Measurements from ENCODE around the gene ARMC3. TPM values are rescaled to one million over a fixed set of nuclear protein-coding genes. Genes with fewer than 3 reads are reported as not detected.

Gene ARMC3
- total and polyA plus RNA-seq, 2 experiments from 2014 or later: 0.24 TPM; not detected in 1

DNA sequence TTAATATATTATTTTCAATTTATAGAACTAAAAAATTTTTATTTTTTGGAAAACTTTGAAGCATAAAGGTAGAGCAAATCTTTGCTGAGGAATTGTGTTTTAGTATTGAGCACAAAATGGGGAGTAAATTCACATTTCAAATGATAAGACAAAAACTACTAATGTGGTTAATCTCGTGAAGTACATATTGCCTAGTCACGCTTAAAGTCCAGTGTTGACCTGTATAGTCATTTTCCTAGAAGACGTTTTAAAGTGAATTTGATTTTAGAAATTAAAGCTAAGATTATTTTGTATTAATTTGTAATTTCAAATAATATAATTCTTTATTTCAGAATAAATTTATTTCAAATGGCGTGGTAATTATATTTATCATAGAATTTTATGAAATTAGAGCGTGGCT, 110.3 kb downstream of the ARMC3 start:
- Mint-ChIP-seq H3K27ac (no peak overlapping the region), H3K36me3 (ENCODE audit: low read depth) (no peaks in the 10 kb centered on the region), H3K9me3 (0 out of 3 replicates have a peak, but pooled peaks cover 2% of the 10 kb centered on the region), H3K4me1 (no peaks in the 10 kb centered on the region), H3K27me3 (ENCODE audit: insufficient read depth, low read depth, poor library complexity) (peaks cover 2% of the 10 kb centered on the region), H3K4me3 (no peak overlapping the region)
- DNase-seq (ENCODE audit: low spot score): no peak
- Histone ChIP-seq H3K27ac (ENCODE audit: low read depth) (no peak overlapping the region), H3K79me2 (replicated peaks; ENCODE audit: insufficient read depth) (no peaks in the 10 kb centered on the region), H3K4me2 (no peak overlapping the region), H4K20me1 (replicated peaks; ENCODE audit: insufficient read depth) (no peaks in the 10 kb centered on the region), H3K36me3 (ENCODE audit: insufficient read depth) (no peaks in the 10 kb centered on the region), H3F3A (replicated peaks; ENCODE audit: low read depth) (no peaks in the 10 kb centered on the region), H3K4me3 (no peak overlapping the region), H3K4me1 (ENCODE audit: insufficient read depth) (no peaks in the 10 kb centered on the region), H2AFZ (no peak overlapping the region), H3K27me3 (ENCODE audit: insufficient read depth) (no peaks in the 10 kb centered on the region), H3K9me2 (ENCODE audit: insufficient read depth) (no peaks in the 10 kb centered on the region)
- no peak for ATAC-seq
- no peak for TF ChIP-seq NANOG (IDR thresholded peaks at IDR 0.05; ENCODE audit: borderline replicate concordance)
- TF ChIP-seq, protein P1, sequence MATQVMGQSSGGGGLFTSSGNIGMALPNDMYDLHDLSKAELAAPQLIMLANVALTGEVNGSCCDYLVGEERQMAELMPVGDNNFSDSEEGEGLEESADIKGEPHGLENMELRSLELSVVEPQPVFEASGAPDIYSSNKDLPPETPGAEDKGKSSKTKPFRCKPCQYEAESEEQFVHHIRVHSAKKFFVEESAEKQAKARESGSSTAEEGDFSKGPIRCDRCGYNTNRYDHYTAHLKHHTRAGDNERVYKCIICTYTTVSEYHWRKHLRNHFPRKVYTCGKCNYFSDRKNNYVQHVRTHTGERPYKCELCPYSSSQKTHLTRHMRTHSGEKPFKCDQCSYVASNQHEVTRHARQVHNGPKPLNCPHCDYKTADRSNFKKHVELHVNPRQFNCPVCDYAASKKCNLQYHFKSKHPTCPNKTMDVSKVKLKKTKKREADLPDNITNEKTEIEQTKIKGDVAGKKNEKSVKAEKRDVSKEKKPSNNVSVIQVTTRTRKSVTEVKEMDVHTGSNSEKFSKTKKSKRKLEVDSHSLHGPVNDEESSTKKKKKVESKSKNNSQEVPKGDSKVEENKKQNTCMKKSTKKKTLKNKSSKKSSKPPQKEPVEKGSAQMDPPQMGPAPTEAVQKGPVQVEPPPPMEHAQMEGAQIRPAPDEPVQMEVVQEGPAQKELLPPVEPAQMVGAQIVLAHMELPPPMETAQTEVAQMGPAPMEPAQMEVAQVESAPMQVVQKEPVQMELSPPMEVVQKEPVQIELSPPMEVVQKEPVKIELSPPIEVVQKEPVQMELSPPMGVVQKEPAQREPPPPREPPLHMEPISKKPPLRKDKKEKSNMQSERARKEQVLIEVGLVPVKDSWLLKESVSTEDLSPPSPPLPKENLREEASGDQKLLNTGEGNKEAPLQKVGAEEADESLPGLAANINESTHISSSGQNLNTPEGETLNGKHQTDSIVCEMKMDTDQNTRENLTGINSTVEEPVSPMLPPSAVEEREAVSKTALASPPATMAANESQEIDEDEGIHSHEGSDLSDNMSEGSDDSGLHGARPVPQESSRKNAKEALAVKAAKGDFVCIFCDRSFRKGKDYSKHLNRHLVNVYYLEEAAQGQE (IDR thresholded peaks at IDR 0.05; ENCODE audit: unreplicated experiment): no peak
- no peak for TF ChIP-seq CREB1 (CRISPR knock-in tag; IDR thresholded peaks at IDR 0.05; ENCODE audit: low read depth)
- TF ChIP-seq ZNF331 (CRISPR knock-in tag; IDR thresholded peaks at IDR 0.05; ENCODE audit: low read depth): no peak
- no peak for TF ChIP-seq POLR2AphosphoS5 (IDR thresholded peaks at IDR 0.05; ENCODE audit: low read depth)
- TF ChIP-seq, protein P2, sequence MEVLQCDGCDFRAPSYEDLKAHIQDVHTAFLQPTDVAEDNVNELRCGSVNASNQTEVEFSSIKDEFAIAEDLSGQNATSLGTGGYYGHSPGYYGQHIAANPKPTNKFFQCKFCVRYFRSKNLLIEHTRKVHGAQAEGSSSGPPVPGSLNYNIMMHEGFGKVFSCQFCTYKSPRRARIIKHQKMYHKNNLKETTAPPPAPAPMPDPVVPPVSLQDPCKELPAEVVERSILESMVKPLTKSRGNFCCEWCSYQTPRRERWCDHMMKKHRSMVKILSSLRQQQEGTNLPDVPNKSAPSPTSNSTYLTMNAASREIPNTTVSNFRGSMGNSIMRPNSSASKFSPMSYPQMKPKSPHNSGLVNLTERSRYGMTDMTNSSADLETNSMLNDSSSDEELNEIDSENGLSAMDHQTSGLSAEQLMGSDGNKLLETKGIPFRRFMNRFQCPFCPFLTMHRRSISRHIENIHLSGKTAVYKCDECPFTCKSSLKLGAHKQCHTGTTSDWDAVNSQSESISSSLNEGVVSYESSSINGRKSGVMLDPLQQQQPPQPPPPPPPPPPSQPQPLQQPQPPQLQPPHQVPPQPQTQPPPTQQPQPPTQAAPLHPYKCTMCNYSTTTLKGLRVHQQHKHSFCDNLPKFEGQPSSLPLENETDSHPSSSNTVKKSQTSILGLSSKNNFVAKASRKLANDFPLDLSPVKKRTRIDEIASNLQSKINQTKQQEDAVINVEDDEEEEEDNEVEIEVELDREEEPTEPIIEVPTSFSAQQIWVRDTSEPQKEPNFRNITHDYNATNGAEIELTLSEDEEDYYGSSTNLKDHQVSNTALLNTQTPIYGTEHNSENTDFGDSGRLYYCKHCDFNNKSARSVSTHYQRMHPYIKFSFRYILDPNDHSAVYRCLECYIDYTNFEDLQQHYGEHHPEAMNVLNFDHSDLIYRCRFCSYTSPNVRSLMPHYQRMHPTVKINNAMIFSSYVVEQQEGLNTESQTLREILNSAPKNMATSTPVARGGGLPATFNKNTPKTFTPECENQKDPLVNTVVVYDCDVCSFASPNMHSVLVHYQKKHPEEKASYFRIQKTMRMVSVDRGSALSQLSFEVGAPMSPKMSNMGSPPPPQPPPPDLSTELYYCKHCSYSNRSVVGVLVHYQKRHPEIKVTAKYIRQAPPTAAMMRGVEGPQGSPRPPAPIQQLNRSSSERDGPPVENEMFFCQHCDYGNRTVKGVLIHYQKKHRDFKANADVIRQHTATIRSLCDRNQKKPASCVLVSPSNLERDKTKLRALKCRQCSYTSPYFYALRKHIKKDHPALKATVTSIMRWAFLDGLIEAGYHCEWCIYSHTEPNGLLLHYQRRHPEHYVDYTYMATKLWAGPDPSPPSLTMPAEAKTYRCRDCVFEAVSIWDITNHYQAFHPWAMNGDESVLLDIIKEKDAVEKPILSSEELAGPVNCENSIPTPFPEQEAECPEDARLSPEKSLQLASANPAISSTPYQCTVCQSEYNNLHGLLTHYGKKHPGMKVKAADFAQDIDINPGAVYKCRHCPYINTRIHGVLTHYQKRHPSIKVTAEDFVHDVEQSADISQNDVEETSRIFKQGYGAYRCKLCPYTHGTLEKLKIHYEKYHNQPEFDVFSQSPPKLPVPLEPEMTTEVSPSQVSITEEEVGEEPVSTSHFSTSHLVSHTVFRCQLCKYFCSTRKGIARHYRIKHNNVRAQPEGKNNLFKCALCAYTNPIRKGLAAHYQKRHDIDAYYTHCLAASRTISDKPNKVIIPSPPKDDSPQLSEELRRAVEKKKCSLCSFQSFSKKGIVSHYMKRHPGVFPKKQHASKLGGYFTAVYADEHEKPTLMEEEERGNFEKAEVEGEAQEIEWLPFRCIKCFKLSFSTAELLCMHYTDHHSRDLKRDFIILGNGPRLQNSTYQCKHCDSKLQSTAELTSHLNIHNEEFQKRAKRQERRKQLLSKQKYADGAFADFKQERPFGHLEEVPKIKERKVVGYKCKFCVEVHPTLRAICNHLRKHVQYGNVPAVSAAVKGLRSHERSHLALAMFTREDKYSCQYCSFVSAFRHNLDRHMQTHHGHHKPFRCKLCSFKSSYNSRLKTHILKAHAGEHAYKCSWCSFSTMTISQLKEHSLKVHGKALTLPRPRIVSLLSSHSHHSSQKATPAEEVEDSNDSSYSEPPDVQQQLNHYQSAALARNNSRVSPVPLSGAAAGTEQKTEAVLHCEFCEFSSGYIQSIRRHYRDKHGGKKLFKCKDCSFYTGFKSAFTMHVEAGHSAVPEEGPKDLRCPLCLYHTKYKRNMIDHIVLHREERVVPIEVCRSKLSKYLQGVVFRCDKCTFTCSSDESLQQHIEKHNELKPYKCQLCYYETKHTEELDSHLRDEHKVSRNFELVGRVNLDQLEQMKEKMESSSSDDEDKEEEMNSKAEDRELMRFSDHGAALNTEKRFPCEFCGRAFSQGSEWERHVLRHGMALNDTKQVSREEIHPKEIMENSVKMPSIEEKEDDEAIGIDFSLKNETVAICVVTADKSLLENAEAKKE (CRISPR knock-in tag; IDR thresholded peaks at IDR 0.05): no peak
- TF ChIP-seq ZNF114 (CRISPR knock-in tag; IDR thresholded peaks at IDR 0.05): no peak
- TF ChIP-seq EZH2phosphoT487 (IDR thresholded peaks at IDR 0.05; ENCODE audit: unreplicated experiment): no peak
- TF ChIP-seq, protein P3, sequence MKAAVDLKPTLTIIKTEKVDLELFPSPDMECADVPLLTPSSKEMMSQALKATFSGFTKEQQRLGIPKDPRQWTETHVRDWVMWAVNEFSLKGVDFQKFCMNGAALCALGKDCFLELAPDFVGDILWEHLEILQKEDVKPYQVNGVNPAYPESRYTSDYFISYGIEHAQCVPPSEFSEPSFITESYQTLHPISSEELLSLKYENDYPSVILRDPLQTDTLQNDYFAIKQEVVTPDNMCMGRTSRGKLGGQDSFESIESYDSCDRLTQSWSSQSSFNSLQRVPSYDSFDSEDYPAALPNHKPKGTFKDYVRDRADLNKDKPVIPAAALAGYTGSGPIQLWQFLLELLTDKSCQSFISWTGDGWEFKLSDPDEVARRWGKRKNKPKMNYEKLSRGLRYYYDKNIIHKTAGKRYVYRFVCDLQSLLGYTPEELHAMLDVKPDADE (IDR thresholded peaks at IDR 0.05): no peak
- TF ChIP-seq, protein P4, sequence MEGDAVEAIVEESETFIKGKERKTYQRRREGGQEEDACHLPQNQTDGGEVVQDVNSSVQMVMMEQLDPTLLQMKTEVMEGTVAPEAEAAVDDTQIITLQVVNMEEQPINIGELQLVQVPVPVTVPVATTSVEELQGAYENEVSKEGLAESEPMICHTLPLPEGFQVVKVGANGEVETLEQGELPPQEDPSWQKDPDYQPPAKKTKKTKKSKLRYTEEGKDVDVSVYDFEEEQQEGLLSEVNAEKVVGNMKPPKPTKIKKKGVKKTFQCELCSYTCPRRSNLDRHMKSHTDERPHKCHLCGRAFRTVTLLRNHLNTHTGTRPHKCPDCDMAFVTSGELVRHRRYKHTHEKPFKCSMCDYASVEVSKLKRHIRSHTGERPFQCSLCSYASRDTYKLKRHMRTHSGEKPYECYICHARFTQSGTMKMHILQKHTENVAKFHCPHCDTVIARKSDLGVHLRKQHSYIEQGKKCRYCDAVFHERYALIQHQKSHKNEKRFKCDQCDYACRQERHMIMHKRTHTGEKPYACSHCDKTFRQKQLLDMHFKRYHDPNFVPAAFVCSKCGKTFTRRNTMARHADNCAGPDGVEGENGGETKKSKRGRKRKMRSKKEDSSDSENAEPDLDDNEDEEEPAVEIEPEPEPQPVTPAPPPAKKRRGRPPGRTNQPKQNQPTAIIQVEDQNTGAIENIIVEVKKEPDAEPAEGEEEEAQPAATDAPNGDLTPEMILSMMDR (conservative IDR thresholded peaks at IDR 0.05; ENCODE audit: low read depth in 2 of 2): no peak
- TF ChIP-seq JUNB (IDR thresholded peaks at IDR 0.05; ENCODE audit: unreplicated experiment): no peak
- TF ChIP-seq STAT1 (IDR thresholded peaks at IDR 0.05; ENCODE audit: unreplicated experiment): no peak
- TF ChIP-seq EZH2 (IDR thresholded peaks at IDR 0.05; ENCODE audit: low read depth, unreplicated experiment): no peak

All from GM23338 (cell line).